DMS153 treated with DMSO at 0.1 percent for 48 hours (cell line): Measurements from ENCODE around the gene NR2F6.

Experiments used
- DNase-seq: peaks from one replicate; lab custom pipeline; 2025; ENCODE audit not compliant: unreplicated experiment; lab: John Stamatoyannopoulos, UW

NR2F6 gene

GRCh38 chr19:17240062-17240752 is 5.5 kb downstream of the NR2F6 start:
- DNase-seq, result no peak

- no peak for DNase-seq
Measured at GRCh38 chr19:17237747-17238706, 7.7 kb downstream of the NR2F6 start.

GRCh38 chr19:17236811-17237543 is 8.7 kb downstream of the NR2F6 start:
- no peak for DNase-seq

GRCh38 chr19:17235971-17236777 is 9.5 kb downstream of the NR2F6 start:
- peak; percentile 24 for DNase-seq

GRCh38 chr19:17235300-17235970 is 10.3 kb downstream of the NR2F6 start:
- DNase-seq, result peak; percentile 24

GRCh38 chr19:17234911-17235299 is 10.8 kb downstream of the NR2F6 start:
- no peak for DNase-seq

GRCh38 chr19:17232258-17232657 is 13.5 kb downstream of the NR2F6 start:
- no peak for DNase-seq

- no peak for DNase-seq
Measured at GRCh38 chr19:17229890-17230289, 15.8 kb downstream of the NR2F6 start.

- DNase-seq, result no peak
Measured at GRCh38 chr19:17227798-17228367, 17.8 kb downstream of the NR2F6 start.

- peak; percentile 94 for DNase-seq
Measured at GRCh38 chr19:17226002-17226933, 19.5 kb downstream of the NR2F6 start, which contains the start of gene OCEL1. OCEL1 (plus strand) TSS chr19:17226226; CDS start chr19:17226248, 22 bp downstream.

GRCh38 chr19:17225053-17225452 is 20.7 kb downstream of the NR2F6 start:
- no peak for DNase-seq

- no peak for DNase-seq
Measured at GRCh38 chr19:17220207-17220758, 25.4 kb downstream of the NR2F6 start.

- no peak for DNase-seq
Measured at GRCh38 chr19:17219286-17219685, 26.4 kb downstream of the NR2F6 start.

- no peak for DNase-seq
Measured at GRCh38 chr19:17216058-17216670, 29.6 kb downstream of the NR2F6 start.

- peak; percentile 94 for DNase-seq
Measured at GRCh38 chr19:17215127-17215971, 30.4 kb downstream of the NR2F6 start, which contains the start of gene USE1. USE1 (plus strand) TSS chr19:17215357; CDS start chr19:17215406, 49 bp downstream.

GRCh38 chr19:17214508-17215126 is 31.1 kb downstream of the NR2F6 start:
- DNase-seq, result no peak
